SK-N-SH treated with all-trans-retinoic acid at 6 μM for 48 hours (cell line): ENCODE data around the gene KCNJ9.

Source experiments
- ATAC-seq: fragments of 200-7000 bp; cut with Tn5 transposase; 3 replicates; pipeline ENCODE4 v1.9.1; 2020; ENCODE audit warnings: mild to moderate bottlenecking, moderate library complexity
- ARNTL ChIP-seq: fragments of 450-650 bp; formaldehyde crosslinking; IDR thresholded peaks from 2 replicates; pipeline ENCODE4 v1.5.0; 2020; ENCODE audit warnings: low read depth, mild to moderate bottlenecking, moderate library complexity, borderline replicate concordance
- BACH2 ChIP-seq: fragments of 250-450 bp; sonication (Bioruptor Pico); IDR thresholded peaks from 2 replicates; pipeline ENCODE4 v1.9.0; 2021; ENCODE audit warnings: mild to moderate bottlenecking, borderline replicate concordance
- CSDC2 ChIP-seq: fragments of 250-450 bp; sonication (Bioruptor Pico); IDR thresholded peaks from 2 replicates; pipeline ENCODE4 v1.5.0; 2020; ENCODE audit warnings: mild to moderate bottlenecking, moderate library complexity
- ESRRG ChIP-seq: fragments of 250-450 bp; sonication (Bioruptor Pico); IDR thresholded peaks from 2 replicates; pipeline ENCODE4 v1.6.1; 2021; ENCODE audit warnings: mild to moderate bottlenecking
- GLIS3 ChIP-seq: fragments of 250-450 bp; sonication (Bioruptor Pico); IDR thresholded peaks from 2 replicates; pipeline ENCODE4 v1.5.0; 2020; ENCODE audit warnings: mild to moderate bottlenecking, moderate library complexity
- OSR1 ChIP-seq: fragments of 250-450 bp; sonication (Bioruptor Pico); IDR thresholded peaks from 2 replicates; pipeline ENCODE4 v1.8.0; 2022; ENCODE audit warnings: moderate library complexity, mild to moderate bottlenecking, inconsistent platforms
- PPARA ChIP-seq: fragments of 250-450 bp; sonication (Bioruptor Pico); IDR thresholded peaks from 2 replicates; pipeline ENCODE4 v1.5.0; 2020; ENCODE audit warnings: mild to moderate bottlenecking, borderline replicate concordance
- RARB ChIP-seq: fragments of 250-450 bp; sonication (Bioruptor Pico); IDR thresholded peaks from 2 replicates; pipeline ENCODE4 v1.8.0; 2021; ENCODE audit warnings: mild to moderate bottlenecking, moderate library complexity
- SNAI2 ChIP-seq: fragments of 250-450 bp; sonication (Bioruptor Pico); IDR thresholded peaks from 2 replicates; pipeline ENCODE4 v1.5.0; 2020; ENCODE audit warnings: mild to moderate bottlenecking, moderate library complexity
- TCF4 ChIP-seq: fragments of 250-450 bp; sonication (Bioruptor Pico); IDR thresholded peaks from 2 replicates; pipeline ENCODE4 v1.8.0; 2021; ENCODE audit warnings: mild to moderate bottlenecking, moderate library complexity, borderline replicate concordance
- TOX ChIP-seq: fragments of 250-450 bp; sonication (Bioruptor Pico); IDR thresholded peaks from 2 replicates; pipeline ENCODE4 v1.8.0; 2021; ENCODE audit warnings: mild to moderate bottlenecking, moderate library complexity, borderline replicate concordance
- ZC3H10 ChIP-seq: fragments of 250-450 bp; sonication (Bioruptor Pico); IDR thresholded peaks from 2 replicates; pipeline ENCODE4 v1.5.1; 2021; ENCODE audit warnings: mild to moderate bottlenecking, moderate library complexity
- ZFP3 ChIP-seq: fragments of 250-450 bp; sonication (Bioruptor Pico); IDR thresholded peaks from 2 replicates; pipeline ENCODE4 v1.5.0; 2020; ENCODE audit warnings: mild to moderate bottlenecking, moderate library complexity
- ZFP30 ChIP-seq: fragments of 450-650 bp; formaldehyde crosslinking; IDR thresholded peaks from 2 replicates; pipeline ENCODE4 v1.5.0; 2022; ENCODE audit warnings: mild to moderate bottlenecking, moderate library complexity
- ZNF565 ChIP-seq: fragments of 450-650 bp; formaldehyde crosslinking; conservative IDR thresholded peaks from 2 replicates; pipeline ENCODE4 v1.5.0; 2020; ENCODE audit warnings: low read depth, mild to moderate bottlenecking, moderate library complexity
- ZNF70 ChIP-seq: fragments of 450-650 bp; formaldehyde crosslinking; IDR thresholded peaks from 2 replicates; pipeline ENCODE4 v1.5.0; 2020; ENCODE audit warnings: mild to moderate bottlenecking, moderate library complexity
- ZNF8 ChIP-seq: fragments of 450-650 bp; formaldehyde crosslinking; IDR thresholded peaks from 2 replicates; pipeline ENCODE4 v1.5.0; 2020; ENCODE audit warnings: mild to moderate bottlenecking, moderate library complexity
- TF ChIP-seq, protein P1 (sequence below): fragments of 250-450 bp; sonication (Bioruptor Pico); IDR thresholded peaks from 2 replicates; pipeline ENCODE4 v1.8.0; 2021; ENCODE audit warnings: low read depth, mild to moderate bottlenecking, moderate library complexity, borderline replicate concordance
- TF ChIP-seq, protein P2 (sequence below): fragments of 250-450 bp; sonication (Bioruptor Pico); IDR thresholded peaks from 2 replicates; pipeline ENCODE4 v1.8.0; 2020; ENCODE audit warnings: mild to moderate bottlenecking, moderate library complexity, borderline replicate concordance
- TF ChIP-seq, protein P3 (sequence below): fragments of 250-450 bp; sonication (Bioruptor Pico); IDR thresholded peaks from 2 replicates; pipeline ENCODE4 v1.5.1; 2021; ENCODE audit warnings: mild to moderate bottlenecking, moderate library complexity
- TF ChIP-seq, protein P4 (sequence below): fragments of 250-450 bp; sonication (Bioruptor Pico); IDR thresholded peaks from 2 replicates; pipeline ENCODE4 v1.5.1; 2020; ENCODE audit warnings: low read depth, mild to moderate bottlenecking, moderate library complexity
- TF ChIP-seq, protein P5 (sequence below): fragments of 250-450 bp; sonication (Bioruptor Pico); IDR thresholded peaks from 2 replicates; pipeline ENCODE4 v1.5.0; 2020; ENCODE audit warnings: mild to moderate bottlenecking, moderate library complexity

KCNJ9 gene

DNA sequence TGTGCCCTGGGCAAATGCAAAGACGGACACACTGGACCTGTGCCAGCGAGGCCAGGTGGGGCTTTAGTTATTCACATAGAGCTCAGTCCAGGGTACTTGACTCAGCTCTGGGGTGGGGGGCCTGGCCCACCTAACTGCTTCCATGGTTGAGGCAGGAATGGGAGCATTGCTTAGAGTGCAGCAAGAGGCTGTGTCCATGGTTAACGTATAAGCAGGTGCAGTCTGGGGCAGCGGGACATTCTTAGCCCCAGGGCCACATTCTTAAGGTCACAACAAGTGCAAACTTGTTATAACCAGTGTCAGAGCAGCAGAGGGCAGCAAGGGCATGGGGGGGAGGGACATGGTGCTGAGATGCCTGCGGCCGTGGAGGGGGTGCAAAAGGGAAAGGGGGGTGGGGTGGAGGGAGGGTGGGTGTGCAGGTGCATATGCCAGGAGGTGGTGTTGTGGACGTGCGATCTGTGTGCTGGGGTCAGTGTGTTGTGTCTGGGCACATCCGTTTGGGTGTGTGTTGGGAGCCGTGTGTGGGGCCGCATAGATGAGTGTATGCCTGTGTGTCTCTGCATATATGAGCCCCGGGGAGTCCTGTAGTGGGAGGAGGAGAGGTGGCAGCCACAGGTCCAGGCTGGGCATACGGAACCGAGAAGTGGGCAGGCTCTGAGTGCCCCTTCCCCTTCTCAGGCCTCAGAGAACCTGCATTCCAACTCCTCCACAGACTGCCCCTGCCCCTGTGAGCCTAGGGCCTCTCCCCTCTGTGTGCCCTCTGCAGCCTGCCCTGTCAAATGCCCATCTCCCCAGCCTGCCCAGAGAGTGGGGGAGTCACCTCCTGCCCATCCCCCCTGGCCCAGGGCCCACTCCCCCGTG lies 19.7 kb upstream of the KCNJ9 start:
- no peak for ATAC-seq
- TF ChIP-seq PPARA = no peak
- TF ChIP-seq ARNTL (CRISPR knock-in tag) = no peak

DNA sequence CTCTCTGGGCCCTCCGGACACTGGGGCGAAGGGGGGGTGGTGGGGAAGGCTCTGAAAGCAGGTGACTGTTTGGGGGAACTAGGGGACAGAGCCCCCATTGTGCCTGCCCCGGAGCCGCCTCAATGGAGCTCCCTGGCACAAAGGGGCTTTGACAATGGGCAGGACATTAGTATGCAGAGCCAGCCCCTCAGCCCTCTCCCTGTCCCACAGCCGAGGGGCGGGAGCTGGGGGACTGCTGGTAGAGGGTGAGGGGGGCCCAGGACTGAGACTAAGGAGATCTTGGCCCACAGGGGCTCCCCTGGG lies 19.2 kb upstream of the KCNJ9 start:
- TF ChIP-seq ZC3H10 (CRISPR knock-in tag) (no peak), ZNF8 (no peak), CSDC2 (no peak), BACH2 (no peak), ZFP3 (CRISPR knock-in tag) (no peak), GLIS3 (CRISPR knock-in tag) (no peak)
- TF ChIP-seq, protein P1, sequence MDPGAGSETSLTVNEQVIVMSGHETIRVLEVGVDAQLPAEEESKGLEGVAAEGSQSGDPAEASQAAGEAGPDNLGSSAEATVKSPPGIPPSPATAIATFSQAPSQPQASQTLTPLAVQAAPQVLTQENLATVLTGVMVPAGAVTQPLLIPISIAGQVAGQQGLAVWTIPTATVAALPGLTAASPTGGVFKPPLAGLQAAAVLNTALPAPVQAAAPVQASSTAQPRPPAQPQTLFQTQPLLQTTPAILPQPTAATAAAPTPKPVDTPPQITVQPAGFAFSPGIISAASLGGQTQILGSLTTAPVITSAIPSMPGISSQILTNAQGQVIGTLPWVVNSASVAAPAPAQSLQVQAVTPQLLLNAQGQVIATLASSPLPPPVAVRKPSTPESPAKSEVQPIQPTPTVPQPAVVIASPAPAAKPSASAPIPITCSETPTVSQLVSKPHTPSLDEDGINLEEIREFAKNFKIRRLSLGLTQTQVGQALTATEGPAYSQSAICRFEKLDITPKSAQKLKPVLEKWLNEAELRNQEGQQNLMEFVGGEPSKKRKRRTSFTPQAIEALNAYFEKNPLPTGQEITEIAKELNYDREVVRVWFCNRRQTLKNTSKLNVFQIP = no peak
- TF ChIP-seq, protein P2, sequence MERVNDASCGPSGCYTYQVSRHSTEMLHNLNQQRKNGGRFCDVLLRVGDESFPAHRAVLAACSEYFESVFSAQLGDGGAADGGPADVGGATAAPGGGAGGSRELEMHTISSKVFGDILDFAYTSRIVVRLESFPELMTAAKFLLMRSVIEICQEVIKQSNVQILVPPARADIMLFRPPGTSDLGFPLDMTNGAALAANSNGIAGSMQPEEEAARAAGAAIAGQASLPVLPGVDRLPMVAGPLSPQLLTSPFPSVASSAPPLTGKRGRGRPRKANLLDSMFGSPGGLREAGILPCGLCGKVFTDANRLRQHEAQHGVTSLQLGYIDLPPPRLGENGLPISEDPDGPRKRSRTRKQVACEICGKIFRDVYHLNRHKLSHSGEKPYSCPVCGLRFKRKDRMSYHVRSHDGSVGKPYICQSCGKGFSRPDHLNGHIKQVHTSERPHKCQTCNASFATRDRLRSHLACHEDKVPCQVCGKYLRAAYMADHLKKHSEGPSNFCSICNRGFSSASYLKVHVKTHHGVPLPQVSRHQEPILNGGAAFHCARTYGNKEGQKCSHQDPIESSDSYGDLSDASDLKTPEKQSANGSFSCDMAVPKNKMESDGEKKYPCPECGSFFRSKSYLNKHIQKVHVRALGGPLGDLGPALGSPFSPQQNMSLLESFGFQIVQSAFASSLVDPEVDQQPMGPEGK = no peak
- TF ChIP-seq, protein P3, sequence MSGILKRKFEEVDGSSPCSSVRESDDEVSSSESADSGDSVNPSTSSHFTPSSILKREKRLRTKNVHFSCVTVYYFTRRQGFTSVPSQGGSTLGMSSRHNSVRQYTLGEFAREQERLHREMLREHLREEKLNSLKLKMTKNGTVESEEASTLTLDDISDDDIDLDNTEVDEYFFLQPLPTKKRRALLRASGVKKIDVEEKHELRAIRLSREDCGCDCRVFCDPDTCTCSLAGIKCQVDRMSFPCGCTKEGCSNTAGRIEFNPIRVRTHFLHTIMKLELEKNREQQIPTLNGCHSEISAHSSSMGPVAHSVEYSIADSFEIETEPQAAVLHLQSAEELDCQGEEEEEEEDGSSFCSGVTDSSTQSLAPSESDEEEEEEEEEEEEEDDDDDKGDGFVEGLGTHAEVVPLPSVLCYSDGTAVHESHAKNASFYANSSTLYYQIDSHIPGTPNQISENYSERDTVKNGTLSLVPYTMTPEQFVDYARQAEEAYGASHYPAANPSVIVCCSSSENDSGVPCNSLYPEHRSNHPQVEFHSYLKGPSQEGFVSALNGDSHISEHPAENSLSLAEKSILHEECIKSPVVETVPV = no peak
- TF ChIP-seq, protein P4, sequence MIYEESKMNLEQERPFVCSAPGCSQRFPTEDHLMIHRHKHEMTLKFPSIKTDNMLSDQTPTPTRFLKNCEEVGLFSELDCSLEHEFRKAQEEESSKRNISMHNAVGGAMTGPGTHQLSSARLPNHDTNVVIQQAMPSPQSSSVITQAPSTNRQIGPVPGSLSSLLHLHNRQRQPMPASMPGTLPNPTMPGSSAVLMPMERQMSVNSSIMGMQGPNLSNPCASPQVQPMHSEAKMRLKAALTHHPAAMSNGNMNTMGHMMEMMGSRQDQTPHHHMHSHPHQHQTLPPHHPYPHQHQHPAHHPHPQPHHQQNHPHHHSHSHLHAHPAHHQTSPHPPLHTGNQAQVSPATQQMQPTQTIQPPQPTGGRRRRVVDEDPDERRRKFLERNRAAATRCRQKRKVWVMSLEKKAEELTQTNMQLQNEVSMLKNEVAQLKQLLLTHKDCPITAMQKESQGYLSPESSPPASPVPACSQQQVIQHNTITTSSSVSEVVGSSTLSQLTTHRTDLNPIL = no peak
- TF ChIP-seq, protein P5, sequence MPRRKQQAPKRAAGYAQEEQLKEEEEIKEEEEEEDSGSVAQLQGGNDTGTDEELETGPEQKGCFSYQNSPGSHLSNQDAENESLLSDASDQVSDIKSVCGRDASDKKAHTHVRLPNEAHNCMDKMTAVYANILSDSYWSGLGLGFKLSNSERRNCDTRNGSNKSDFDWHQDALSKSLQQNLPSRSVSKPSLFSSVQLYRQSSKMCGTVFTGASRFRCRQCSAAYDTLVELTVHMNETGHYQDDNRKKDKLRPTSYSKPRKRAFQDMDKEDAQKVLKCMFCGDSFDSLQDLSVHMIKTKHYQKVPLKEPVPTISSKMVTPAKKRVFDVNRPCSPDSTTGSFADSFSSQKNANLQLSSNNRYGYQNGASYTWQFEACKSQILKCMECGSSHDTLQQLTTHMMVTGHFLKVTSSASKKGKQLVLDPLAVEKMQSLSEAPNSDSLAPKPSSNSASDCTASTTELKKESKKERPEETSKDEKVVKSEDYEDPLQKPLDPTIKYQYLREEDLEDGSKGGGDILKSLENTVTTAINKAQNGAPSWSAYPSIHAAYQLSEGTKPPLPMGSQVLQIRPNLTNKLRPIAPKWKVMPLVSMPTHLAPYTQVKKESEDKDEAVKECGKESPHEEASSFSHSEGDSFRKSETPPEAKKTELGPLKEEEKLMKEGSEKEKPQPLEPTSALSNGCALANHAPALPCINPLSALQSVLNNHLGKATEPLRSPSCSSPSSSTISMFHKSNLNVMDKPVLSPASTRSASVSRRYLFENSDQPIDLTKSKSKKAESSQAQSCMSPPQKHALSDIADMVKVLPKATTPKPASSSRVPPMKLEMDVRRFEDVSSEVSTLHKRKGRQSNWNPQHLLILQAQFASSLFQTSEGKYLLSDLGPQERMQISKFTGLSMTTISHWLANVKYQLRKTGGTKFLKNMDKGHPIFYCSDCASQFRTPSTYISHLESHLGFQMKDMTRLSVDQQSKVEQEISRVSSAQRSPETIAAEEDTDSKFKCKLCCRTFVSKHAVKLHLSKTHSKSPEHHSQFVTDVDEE (CRISPR knock-in tag) = no peak
- no peak for ATAC-seq

DNA sequence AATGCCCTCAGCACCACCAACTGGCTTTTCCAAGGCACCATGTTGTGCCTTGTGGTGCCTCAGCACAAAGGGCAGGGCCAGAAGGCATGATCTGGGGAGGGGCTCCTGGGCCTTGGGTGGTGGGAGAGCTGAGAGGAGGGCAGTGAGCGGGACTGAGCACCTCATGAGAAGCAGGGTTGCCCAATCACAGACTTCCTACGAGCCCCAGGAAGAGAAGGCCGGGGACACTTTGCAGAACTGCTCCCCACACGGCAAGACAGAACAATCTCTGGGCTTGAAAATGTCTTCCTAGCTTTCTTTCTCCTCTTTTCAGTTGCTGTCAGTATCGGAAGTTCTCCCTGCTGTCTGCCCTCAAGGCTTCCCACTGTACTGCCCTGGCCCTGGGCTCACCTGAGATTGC lies 18.2 kb upstream of the KCNJ9 start:
- TF ChIP-seq TOX (CRISPR knock-in tag) = no peak
- TF ChIP-seq TCF4 (CRISPR knock-in tag) = no peak
- TF ChIP-seq GLIS3 (CRISPR knock-in tag) = no peak
- no peak for TF ChIP-seq ZNF70 (CRISPR knock-in tag)
- no peak for ATAC-seq

DNA sequence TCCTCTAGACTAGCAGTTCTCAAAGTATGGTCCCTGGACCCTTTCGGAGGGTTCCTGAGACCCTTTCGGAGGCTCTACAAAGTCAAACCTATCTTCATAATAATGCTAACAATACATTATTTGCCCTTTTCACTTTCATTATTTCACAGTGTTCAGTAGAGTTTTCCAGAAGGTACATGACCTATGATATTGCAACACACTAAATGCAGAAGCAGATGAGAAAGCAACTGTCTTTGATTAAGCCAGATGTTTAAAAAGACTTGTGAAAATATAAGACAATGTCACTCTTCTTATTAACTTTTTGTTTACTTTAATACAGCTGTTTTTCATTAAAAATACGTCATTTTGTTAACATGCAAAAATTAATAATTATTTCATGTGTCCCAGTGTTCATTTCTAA lies 17.2 kb upstream of the KCNJ9 start:
- ATAC-seq = no peak
- no peak for TF ChIP-seq BACH2
- no peak for TF ChIP-seq RARB (CRISPR knock-in tag)
- no peak for TF ChIP-seq ZNF565 (CRISPR knock-in tag)
- no peak for TF ChIP-seq OSR1 (CRISPR knock-in tag)
- TF ChIP-seq GLIS3 (CRISPR knock-in tag) = no peak
- no peak for TF ChIP-seq ZFP30 (CRISPR knock-in tag)
- TF ChIP-seq ESRRG (CRISPR knock-in tag) = no peak
- TF ChIP-seq, protein P3 = no peak
- TF ChIP-seq TOX (CRISPR knock-in tag) = no peak
- TF ChIP-seq, protein P5 (CRISPR knock-in tag) = no peak
- no peak for TF ChIP-seq ZNF70 (CRISPR knock-in tag)
- TF ChIP-seq SNAI2 (CRISPR knock-in tag) = no peak
- no peak for TF ChIP-seq ARNTL (CRISPR knock-in tag)
- TF ChIP-seq PPARA = no peak
